ENCODE data around the gene LRRC34. TPM values are rescaled to one million over a fixed set of nuclear protein-coding genes. Genes with fewer than 3 reads are reported as not detected.
A peak's percentile ranks its signal among the peaks of the same experiment; 100 is the strongest.

Gene LRRC34
- total and polyA plus RNA-seq, 2 donors (not counting 1 experiment from before 2014, with no cell fraction given): 2.0 to 2.7 TPM

- no peak for TF ChIP-seq CTCF (conservative IDR thresholded peaks at IDR 0.05 in 1 of 2, IDR thresholded peaks at IDR 0.05 in 1 of 2; ENCODE audit: low read depth in 1 of 2, low read length in 2 of 2)
- no peak for TF ChIP-seq EZH2 (IDR thresholded peaks at IDR 0.05; ENCODE audit: low read length, missing control alignments)
- no peaks in the 10 kb centered on the region for H3K9me3 ChIP-seq (ENCODE audit: control insufficient read depth, insufficient read depth, low read depth, low read length)
- peak overlapping the region; percentile 13 for H3K4me2 ChIP-seq (ENCODE audit: extremely low read depth, insufficient read depth, low read length)
- no peak for DNase-seq (ENCODE audit: low read depth in 2 of 2)
- H4K20me1 ChIP-seq (ENCODE audit: control insufficient read depth, extremely low read depth, insufficient read depth, low read length): no peaks in the 10 kb centered on the region
- H2AFZ ChIP-seq (ENCODE audit: low read length): peak overlapping the region; percentile 86
- H3K27ac ChIP-seq (ENCODE audit: insufficient read depth, low read length): no peak overlapping the region
- no peaks in the 10 kb centered on the region for H3K27me3 ChIP-seq (ENCODE audit: control insufficient read depth, insufficient read depth, low read length)
- no peaks in the 10 kb centered on the region for H3K79me2 ChIP-seq (ENCODE audit: control insufficient read depth, insufficient read depth, low read length)
- H3K9ac ChIP-seq (ENCODE audit: insufficient read depth, low read length): no peak overlapping the region
- H3K4me3 ChIP-seq (replicated peaks in 1 of 4; ENCODE audit: control extremely low read depth in 1 of 4, insufficient read depth in 1 of 4, low read depth in 3 of 4, low read length in 4 of 4): no peak overlapping the region
- H3K4me1 ChIP-seq (ENCODE audit: control insufficient read depth, extremely low read depth, insufficient read depth, low read length): peaks cover 2% of the 10 kb centered on the region
- H3K36me3 ChIP-seq (ENCODE audit: control insufficient read depth, insufficient read depth, low read length): no peaks in the 10 kb centered on the region
These were observed 24.2 kb upstream of the LRRC34 start for GRCh38 chr3:169836942-169837275.

GRCh38 chr3:169836078-169836941, 23.6 kb upstream of the LRRC34 start:
- H4K20me1 ChIP-seq (ENCODE audit: control insufficient read depth, extremely low read depth, insufficient read depth, low read length): no peaks in the 10 kb centered on the region
- no peaks in the 10 kb centered on the region for H3K79me2 ChIP-seq (ENCODE audit: control insufficient read depth, insufficient read depth, low read length)
- no peaks in the 10 kb centered on the region for H3K9me3 ChIP-seq (ENCODE audit: control insufficient read depth, insufficient read depth, low read depth, low read length)
- DNase-seq (ENCODE audit: low read depth in 2 of 2): peak; percentile 36 to 38
- H3K27me3 ChIP-seq (ENCODE audit: control insufficient read depth, insufficient read depth, low read length): no peaks in the 10 kb centered on the region
- peaks cover 2% of the 10 kb centered on the region for H3K4me1 ChIP-seq (ENCODE audit: control insufficient read depth, extremely low read depth, insufficient read depth, low read length)
- H2AFZ ChIP-seq (ENCODE audit: low read length): peak overlapping the region; percentile 86
- H3K9ac ChIP-seq (ENCODE audit: insufficient read depth, low read length): no peak overlapping the region
- H3K36me3 ChIP-seq (ENCODE audit: control insufficient read depth, insufficient read depth, low read length): no peaks in the 10 kb centered on the region
- H3K4me3 ChIP-seq (replicated peaks in 1 of 4; ENCODE audit: control extremely low read depth in 1 of 4, insufficient read depth in 1 of 4, low read depth in 3 of 4, low read length in 4 of 4): no peak overlapping the region
- H3K27ac ChIP-seq (ENCODE audit: insufficient read depth, low read length): no peak overlapping the region
- TF ChIP-seq EZH2 (IDR thresholded peaks at IDR 0.05; ENCODE audit: low read length, missing control alignments): no peak
- TF ChIP-seq CTCF (conservative IDR thresholded peaks at IDR 0.05 in 1 of 2, IDR thresholded peaks at IDR 0.05 in 1 of 2; ENCODE audit: low read depth in 1 of 2, low read length in 2 of 2): no peak
- no peak overlapping the region for H3K4me2 ChIP-seq (ENCODE audit: extremely low read depth, insufficient read depth, low read length)

GRCh38 chr3:169835533-169835932, 22.8 kb upstream of the LRRC34 start:
- peaks cover 2% of the 10 kb centered on the region for H3K4me1 ChIP-seq (ENCODE audit: control insufficient read depth, extremely low read depth, insufficient read depth, low read length)
- H2AFZ ChIP-seq (ENCODE audit: low read length): no peak overlapping the region
- DNase-seq (ENCODE audit: low read depth in 2 of 2): no peak
- H3K36me3 ChIP-seq (ENCODE audit: control insufficient read depth, insufficient read depth, low read length): no peaks in the 10 kb centered on the region
- no peak overlapping the region for H3K27ac ChIP-seq (ENCODE audit: insufficient read depth, low read length)
- no peaks in the 10 kb centered on the region for H4K20me1 ChIP-seq (ENCODE audit: control insufficient read depth, extremely low read depth, insufficient read depth, low read length)
- H3K27me3 ChIP-seq (ENCODE audit: control insufficient read depth, insufficient read depth, low read length): no peaks in the 10 kb centered on the region
- no peak overlapping the region for H3K9ac ChIP-seq (ENCODE audit: insufficient read depth, low read length)
- no peak overlapping the region for H3K4me3 ChIP-seq (replicated peaks in 1 of 4; ENCODE audit: control extremely low read depth in 1 of 4, insufficient read depth in 1 of 4, low read depth in 3 of 4, low read length in 4 of 4)
- no peaks in the 10 kb centered on the region for H3K79me2 ChIP-seq (ENCODE audit: control insufficient read depth, insufficient read depth, low read length)
- no peak overlapping the region for H3K4me2 ChIP-seq (ENCODE audit: extremely low read depth, insufficient read depth, low read length)
- TF ChIP-seq EZH2 (IDR thresholded peaks at IDR 0.05; ENCODE audit: low read length, missing control alignments) (no peak), CTCF (conservative IDR thresholded peaks at IDR 0.05 in 1 of 2, IDR thresholded peaks at IDR 0.05 in 1 of 2; ENCODE audit: low read depth in 1 of 2, low read length in 2 of 2) (no peak)
- H3K9me3 ChIP-seq (ENCODE audit: control insufficient read depth, insufficient read depth, low read depth, low read length): no peaks in the 10 kb centered on the region
